Measurements from ENCODE around the gene MMP11.

GRCh38 chr22:23737696-23738095 is 35.0 kb upstream of the MMP11 start:
- TF ChIP-seq CTCF (IDR thresholded peaks at IDR 0.05) (no peak), EP300 (IDR thresholded peaks at IDR 0.05) (no peak)

Measured in ovary (tissue), 3 donors.